GM18498 (cell line): ENCODE data around the gene GOLGA6L2.
"Not testable (repeated sequence)": the region's sequence is repeated elsewhere in the genome, so short reads cannot be mapped to it uniquely, and the experiment has no call there.

ENCODE experiments used
- ATAC-seq: cut with Tn5 transposase; IDR thresholded peaks from one replicate; pipeline ENCODE4 v1.9.1; 2021; ENCODE audit warnings: mild to moderate bottlenecking, moderate library complexity; ENCODE audit not compliant: unreplicated experiment

The GOLGA6L2 gene

GRCh38 chr15:23447107-23447500 is at the start of gene GOLGA6L2:
TSS of gene GOLGA6L2 (minus strand) at chr15:23447243. CDS start at chr15:23447181, 62 bp downstream.
- no peak for ATAC-seq

- no peak for ATAC-seq
Measured at GRCh38 chr15:23484870-23485269, 37.8 kb upstream of the GOLGA6L2 start.

- no peak for ATAC-seq
Measured at GRCh38 chr15:23483821-23484299, 36.8 kb upstream of the GOLGA6L2 start.

DNA sequence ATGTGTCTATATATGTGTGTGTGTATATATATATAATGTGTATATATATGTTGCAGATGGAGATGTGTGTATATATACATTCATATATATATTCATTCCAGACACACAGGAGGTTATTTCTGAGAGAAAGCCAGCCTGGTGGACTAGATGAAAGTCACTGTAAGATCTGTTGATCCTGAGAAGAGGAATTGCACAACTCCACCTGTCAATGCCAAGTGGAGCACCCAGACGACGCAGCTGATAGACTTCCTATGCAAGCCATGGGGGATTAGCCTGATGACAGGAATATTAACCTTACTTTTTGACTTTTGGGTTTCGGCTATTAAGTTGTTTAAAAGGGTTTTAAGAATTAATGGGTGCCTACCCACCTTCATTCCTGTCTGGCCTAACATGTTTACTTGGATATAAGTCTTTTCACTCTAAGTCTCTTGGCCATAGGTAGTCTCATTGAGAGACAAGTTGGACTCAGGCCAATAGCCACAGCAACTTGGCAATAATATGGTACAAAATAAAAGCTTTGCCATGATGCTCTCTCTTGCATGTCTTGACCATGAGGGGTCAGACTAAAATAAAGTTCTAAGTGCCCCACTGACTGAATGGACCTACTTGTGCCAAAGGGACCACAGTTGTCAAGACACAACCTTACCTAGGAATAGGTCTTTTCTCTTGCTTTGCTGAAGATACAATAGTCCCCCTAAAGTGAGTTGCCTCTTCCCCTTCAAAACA is 35.9 kb upstream of the GOLGA6L2 start:
- ATAC-seq = no peak

GRCh38 chr15:23482228-23482627 is 35.2 kb upstream of the GOLGA6L2 start:
- no peak for ATAC-seq

DNA sequence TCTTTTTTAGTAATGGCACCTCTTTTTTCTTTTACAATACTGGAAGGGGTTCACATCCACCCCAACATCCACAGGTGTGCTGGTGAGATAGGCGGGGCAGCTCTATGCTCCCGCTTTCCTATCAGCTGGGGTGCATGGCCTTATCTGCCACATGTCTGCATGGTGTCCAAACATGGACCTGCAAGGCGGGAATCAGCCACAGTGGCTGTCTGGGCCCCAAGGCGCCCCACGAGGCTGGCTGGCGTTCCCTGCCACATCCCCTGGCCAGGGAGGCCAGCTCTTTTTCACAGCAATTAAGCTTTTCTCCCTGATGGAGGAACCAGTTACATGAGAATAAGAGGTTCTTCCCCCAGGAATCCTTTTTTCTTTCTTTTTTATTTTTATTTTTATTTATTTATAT is 30.9 kb upstream of the GOLGA6L2 start:
- no peak for ATAC-seq

GRCh38 chr15:23472678-23473077 is 25.6 kb upstream of the GOLGA6L2 start:
- ATAC-seq = no peak

DNA sequence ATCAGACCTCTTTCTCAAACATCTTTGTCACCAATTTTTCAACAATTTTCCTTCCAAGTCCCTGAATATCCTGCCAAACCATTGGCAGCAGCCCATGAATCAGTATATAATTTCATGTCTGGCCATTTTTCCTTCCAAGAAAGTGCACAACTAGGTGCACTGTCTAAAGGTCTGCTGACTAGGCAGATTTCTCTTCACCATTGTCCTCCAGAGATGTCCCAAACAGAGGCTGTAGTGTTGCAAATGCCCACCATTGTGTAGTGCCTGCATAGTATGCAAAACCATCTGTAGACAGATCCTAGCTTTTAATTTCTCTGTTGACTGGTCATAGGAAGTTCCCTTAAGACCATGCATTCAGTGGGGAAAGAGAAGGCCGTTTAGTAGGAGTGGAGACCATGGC is 25.0 kb upstream of the GOLGA6L2 start:
- ATAC-seq = no peak

DNA sequence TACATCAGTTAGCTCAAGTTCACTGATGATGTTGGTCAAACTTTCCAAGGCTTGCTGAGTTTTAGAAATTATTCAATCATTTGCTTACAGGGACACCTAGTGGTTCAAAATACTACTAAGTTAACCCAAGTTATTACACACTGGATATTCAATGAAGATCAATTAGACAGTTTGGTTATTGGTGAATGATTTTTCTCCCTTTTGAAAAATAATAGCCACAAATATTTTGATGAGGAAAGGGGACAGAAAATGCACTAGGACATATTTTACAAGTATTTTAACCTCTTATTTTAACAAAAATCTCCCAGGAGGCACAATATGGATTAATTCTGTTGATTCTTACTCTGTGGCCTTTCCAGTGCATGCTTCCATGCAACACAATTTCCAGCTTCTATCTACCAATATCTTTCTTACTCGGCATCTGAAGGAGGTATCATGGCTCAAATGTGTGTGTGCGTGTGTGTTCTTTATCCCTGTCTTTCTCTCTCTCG is 20.1 kb upstream of the GOLGA6L2 start:
- no peak for ATAC-seq

- no peak for ATAC-seq
Measured at GRCh38 chr15:23457890-23458289, 10.8 kb upstream of the GOLGA6L2 start.

DNA sequence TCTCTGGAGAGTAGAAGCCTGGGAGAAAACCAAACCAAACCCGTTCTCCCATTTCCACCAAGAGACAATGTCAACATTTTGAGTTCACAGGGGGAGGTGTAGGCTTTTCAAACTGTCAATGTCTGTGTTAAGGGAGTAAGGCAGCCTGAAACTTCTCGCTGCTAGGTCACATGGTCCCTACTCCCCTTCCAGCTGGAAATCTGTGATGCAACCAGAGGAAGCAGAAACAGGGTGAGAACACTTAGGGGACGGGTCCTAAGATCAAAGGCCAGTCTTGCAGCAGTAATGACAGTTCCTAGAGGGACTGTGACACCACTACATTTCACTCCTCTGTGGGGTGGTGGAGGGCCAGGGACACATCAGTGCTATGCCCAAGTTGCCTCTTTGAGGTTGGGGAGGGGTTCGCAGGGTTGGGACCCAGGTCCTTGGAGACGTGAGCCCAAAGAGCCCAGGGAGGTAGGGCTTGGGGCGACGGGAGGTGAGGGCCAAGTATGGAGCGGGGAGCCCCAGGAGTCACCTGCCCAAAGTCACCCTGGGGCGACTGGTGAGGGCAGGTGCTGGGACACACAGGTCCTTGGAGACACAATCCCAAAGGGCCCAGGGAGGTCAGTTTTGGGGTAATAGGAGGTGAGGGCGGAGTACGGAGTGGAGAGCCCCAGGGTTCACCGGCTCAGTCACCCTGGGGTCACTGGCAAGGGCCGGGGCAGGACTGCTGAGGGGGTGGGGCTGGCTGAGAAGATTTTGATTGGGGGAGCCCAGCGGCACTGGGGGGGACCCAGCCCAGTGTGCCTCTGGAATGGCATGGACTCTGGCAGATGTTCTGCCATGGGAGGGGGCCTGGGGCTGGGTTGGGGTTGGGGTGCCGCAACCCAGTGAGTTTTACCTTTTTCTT is 582 bp downstream of the GOLGA6L2 start:
- no peak for ATAC-seq

- ATAC-seq = no peak
Measured at GRCh38 chr15:23444269-23444668, 2.8 kb downstream of the GOLGA6L2 start.

- no peak for ATAC-seq
Measured at GRCh38 chr15:23441204-23441603, 5.8 kb downstream of the GOLGA6L2 start.

GRCh38 chr15:23440596-23440995 is 6.4 kb downstream of the GOLGA6L2 start:
- ATAC-seq = no peak

DNA sequence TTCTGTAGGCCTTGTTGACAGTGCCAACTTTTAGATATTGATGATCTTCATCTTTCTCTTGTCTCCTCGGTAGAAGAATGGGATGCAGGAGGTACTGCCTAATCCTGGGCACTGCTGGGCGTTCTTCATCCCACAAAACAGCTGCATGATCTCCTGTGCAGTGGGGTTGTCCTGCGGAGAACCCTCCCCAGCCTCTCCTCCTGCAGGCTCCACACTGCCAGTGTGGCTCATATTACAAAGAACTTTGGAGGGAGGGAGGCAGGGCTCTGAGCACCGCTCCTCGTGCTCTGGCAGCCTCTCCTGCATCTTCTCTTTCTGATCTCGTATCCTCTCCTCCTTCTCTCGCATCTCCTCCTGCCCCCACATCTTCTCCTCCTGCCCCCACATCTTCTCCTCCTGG is 7.5 kb downstream of the GOLGA6L2 start:
- no peak for ATAC-seq

DNA sequence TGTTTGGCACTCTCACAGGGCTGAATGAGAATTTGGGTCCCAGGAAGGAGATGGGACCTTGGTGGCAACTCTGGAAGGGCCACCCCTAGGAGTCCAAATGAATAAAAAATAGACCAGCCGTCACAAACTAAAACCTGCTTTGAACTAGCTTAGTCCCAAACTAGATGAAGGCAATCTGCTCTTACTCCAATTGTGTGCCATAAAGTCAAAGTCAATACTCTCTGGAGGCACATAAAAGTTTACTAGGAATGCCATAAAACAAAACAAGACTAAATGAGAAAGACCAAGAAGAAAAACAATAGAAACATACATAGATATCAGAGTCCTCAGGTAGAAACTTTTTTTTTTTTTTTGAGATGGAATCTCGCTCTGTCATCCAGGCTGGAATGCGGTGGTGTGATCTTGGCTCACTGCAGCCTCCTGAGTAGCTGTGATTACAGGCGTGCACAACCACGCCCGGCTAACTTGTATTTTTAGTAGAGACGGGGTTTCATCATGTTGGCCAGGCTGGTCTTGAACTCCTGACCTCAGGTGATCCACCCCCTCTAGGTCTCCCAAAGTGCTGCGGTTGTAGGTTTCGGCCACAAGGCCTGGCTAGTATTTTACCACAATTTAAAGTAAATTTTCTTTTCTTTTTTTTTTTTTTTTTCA is 8.1 kb downstream of the GOLGA6L2 start:
- ATAC-seq = no peak

DNA sequence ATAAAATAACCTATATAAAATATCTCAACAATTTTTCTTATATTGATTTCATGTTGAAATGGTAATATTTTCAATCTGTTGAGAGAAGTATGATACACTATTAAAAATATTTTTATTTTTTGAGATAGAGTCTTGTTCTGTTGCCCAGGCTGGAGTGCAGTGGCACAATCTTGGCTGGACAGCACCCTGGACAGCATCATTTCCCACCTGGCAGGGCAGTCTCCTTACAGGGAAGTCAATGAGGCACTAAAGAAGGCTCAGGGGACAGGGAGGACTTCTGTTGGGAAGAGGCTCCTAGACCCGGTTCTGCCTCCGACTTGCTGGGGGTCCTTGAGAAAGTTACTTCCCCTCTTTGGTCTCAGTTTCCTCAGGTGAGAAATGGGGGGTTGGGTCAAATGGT is 9.4 kb downstream of the GOLGA6L2 start:
- ATAC-seq = no peak

DNA sequence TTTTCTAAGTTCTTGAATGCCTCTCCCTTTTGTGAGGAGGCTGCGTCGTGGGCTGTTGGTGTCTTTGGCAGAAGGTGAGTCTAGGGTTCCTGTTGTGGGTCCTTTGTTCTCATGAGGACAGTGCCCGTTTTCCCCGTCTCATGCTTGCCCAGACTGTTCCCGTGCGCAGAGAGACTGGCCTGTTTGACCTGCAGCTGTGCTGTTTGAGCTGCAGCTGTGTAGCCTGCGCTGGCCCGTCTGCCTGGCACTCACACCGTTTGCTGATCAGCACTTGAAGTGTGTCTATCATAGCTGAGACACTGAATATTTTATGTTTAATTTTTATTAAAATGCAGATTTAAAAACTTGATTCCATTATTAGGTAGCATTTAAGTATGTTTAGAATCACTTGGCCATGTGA is 9.9 kb downstream of the GOLGA6L2 start:
- no peak for ATAC-seq

DNA sequence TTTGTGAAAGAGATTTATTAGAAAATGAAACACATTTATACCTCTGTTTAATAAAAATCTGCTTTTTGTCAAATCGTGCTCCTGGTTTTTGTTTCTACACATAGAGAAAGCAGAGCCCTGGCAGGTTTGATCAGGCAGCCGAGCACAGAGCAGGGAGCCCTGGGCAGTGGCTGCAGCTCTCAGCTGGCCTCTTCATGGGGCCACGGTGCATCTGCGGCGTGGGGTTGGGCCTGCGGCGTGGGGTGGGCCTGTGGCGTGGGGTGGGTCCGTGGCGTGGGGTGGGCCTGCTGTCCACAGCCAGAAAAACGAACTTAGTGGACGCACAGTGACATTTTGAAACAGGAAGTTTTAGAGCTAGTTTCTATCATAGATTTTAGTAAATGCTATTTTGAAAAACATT is 10.6 kb downstream of the GOLGA6L2 start:
- ATAC-seq = no peak

- ATAC-seq = not testable (repeated sequence)
Measured at GRCh38 chr15:23434699-23435098, 12.3 kb downstream of the GOLGA6L2 start.

- ATAC-seq = not testable (repeated sequence)
Measured at GRCh38 chr15:23425327-23425726, 21.7 kb downstream of the GOLGA6L2 start.
